ENCODE data around the gene CYBRD1.

CYBRD1 gene

DNA sequence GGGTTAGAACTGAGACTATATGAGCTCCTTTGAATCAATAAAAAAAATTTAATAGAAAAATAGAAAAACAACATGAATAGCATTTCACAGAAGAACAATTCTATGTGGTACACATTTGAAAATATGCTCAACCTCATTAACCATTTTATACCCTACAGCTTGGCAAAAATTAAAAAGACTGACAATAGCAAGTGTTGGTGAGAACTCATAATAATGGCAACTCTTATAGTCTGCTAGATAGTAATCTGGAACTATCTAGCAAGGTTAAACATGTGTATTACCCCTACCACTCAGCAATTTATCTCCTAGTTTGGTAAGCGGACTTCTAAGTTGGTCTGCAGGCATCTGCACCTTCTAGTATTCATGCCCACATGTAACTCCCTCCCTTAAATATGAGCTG, 67.8 kb downstream of the CYBRD1 start:
- TF ChIP-seq, protein P1, sequence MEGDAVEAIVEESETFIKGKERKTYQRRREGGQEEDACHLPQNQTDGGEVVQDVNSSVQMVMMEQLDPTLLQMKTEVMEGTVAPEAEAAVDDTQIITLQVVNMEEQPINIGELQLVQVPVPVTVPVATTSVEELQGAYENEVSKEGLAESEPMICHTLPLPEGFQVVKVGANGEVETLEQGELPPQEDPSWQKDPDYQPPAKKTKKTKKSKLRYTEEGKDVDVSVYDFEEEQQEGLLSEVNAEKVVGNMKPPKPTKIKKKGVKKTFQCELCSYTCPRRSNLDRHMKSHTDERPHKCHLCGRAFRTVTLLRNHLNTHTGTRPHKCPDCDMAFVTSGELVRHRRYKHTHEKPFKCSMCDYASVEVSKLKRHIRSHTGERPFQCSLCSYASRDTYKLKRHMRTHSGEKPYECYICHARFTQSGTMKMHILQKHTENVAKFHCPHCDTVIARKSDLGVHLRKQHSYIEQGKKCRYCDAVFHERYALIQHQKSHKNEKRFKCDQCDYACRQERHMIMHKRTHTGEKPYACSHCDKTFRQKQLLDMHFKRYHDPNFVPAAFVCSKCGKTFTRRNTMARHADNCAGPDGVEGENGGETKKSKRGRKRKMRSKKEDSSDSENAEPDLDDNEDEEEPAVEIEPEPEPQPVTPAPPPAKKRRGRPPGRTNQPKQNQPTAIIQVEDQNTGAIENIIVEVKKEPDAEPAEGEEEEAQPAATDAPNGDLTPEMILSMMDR (IDR thresholded peaks at IDR 0.05; ENCODE audit: low read depth, low read length, missing control alignments), result no peak
- DNase-seq (ENCODE audit: extremely low read depth, low read depth), result no peak
- H3K4me3 ChIP-seq (replicated peaks; ENCODE audit: low read depth, low read length), result no peak overlapping the region

DNA sequence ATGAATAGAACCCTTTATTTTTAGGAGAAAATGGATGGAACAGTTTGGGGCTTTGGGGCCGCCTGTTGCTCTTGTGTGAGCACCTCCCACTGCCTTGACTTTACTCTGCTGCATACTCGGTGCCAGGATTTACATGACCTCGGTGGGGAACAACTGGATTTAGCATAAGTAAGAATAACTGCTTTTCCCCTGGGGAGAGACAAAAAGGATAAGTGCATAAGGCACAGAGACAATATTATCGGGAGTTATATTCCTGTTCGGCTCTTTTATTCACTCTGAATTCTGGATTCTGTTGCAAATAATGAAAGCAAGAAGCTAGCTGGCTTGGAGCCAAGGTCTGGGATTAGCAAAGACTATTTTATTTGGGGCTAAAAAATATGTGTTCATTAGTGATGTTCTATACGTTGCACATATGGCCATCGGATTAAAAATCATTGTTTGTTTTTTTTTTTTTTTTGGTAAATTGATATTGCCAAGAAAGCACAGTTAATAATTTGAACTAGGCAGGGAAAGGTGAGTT, 69.8 kb downstream of the CYBRD1 start:
- H3K4me3 ChIP-seq (replicated peaks; ENCODE audit: low read depth, low read length), result no peak overlapping the region
- TF ChIP-seq, protein P1 (IDR thresholded peaks at IDR 0.05; ENCODE audit: low read depth, low read length, missing control alignments), result no peak
- no peak for DNase-seq (ENCODE audit: extremely low read depth, low read depth)

DNA sequence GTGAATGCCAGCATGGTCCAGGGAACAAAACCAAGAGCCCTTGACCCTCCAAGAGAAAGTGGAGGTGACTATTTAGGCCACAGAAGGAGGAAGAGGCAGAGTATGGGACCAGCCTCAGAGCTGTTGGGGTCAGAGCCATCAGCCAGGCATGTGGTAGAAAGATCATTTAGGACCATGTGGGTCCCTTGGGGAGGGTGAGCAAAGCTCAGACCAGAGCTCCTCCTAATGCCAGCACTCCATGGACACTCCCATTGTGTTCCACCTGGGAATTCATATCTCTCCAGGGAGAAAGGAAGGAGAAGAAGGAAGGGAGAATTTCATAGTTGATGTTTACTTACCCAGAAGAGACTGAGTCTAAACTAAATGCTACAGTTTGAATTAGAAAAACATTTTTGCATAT, 73.2 kb downstream of the CYBRD1 start:
- TF ChIP-seq, protein P1 (IDR thresholded peaks at IDR 0.05; ENCODE audit: low read depth, low read length, missing control alignments), result no peak
- no peak for DNase-seq (ENCODE audit: extremely low read depth, low read depth)

DNA sequence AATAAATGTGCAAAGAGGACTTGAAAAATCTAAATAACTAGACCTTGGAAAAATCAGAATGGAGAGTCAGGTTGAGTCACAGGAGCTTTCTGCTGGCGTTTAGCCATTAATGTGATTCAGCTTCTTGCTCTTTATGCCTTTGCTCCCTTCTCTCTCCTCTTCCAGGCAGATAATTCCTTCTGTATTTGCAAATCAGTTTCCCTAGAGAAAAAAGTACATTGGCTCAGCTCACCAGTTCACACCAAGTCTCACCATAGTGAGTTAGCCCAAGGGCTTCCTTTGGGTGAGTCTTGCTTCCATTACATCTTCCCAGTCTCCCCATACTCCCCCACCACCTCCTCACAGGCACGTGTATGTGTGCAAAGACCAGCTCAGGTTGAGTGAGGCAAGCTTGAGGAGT, 73.6 kb downstream of the CYBRD1 start:
- H3K4me3 ChIP-seq (replicated peaks; ENCODE audit: low read depth, low read length), result no peak overlapping the region
- TF ChIP-seq, protein P1 (IDR thresholded peaks at IDR 0.05; ENCODE audit: low read depth, low read length, missing control alignments), result no peak
- DNase-seq (ENCODE audit: extremely low read depth, low read depth), result peak; percentile 69

More for the DNA sequence above, 73.2 kb downstream of the CYBRD1 start:
- no peak overlapping the region for H3K4me3 ChIP-seq (replicated peaks; ENCODE audit: low read depth, low read length)

DNA sequence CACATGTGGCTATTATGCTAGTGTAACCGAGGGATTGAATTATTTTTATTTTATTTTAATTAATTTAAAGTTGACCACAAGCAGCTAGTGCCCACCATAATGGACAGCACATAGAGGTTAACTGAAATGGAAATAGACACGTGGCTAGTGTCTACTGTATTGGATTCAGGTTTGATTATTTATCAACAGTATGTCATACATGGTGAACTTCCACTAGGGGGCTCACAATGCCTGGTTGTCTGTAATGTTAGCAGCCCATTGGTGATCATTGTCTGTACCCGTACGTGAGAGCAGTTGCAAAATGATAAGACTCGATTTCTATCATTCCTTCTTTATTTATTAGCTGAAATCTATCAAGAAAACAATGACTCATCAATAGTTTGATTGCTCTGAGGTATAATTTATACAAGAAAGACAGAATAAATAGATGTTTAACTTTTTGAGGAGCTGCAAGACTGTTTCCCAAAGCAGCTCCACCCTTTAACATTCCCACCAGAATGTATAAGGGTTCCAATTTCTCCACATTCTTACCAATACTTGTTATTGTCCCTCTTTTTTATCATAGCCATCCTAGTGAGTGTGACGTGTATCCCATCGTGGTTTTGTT, 76.5 kb downstream of the CYBRD1 start:
- H3K4me3 ChIP-seq (replicated peaks; ENCODE audit: low read depth, low read length), result no peak overlapping the region
- TF ChIP-seq, protein P1 (IDR thresholded peaks at IDR 0.05; ENCODE audit: low read depth, low read length, missing control alignments), result peak; percentile 74
- DNase-seq (ENCODE audit: extremely low read depth, low read depth), result peak; percentile 49

DNA sequence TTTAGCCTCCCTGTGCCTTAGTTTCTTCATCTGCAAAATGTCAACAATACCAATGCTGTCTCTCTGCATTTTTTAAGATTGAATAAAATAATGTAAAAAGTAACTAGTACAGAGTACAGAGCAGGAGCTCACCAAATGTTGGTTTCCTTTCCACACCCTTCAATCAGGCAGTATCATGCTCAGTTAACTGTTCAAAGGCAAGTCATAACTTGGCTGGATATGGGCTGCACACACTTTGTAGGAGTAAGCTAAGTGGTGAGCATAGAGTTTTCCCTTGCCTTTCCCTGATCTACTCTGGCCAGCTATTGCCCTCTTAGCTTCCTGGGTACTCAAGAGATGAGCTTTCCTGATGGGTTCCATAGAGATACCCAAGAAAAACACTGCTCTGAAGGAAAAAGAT, 77.9 kb downstream of the CYBRD1 start:
- H3K4me3 ChIP-seq (replicated peaks; ENCODE audit: low read depth, low read length), result no peak overlapping the region
- TF ChIP-seq, protein P1 (IDR thresholded peaks at IDR 0.05; ENCODE audit: low read depth, low read length, missing control alignments), result no peak
- DNase-seq (ENCODE audit: extremely low read depth, low read depth), result no peak

DNA sequence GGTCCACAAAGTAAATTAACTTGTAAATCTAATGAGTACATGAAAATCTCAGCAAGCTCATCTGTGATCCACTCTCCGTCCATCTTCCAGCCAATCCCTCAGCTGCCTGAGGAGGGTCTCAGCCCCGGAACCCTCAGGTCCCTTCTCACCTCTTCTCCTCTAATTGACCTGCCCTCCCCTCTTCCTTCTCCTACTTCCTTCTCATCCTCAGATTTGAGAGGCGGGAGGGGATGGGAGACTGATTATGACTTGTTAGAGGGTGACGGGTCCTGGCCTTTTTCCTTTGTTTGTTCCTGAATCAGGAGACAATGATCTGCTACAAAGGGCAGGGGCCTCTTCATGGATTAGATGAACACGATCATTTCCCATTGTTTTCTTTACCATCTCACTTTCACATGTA, 80.1 kb downstream of the CYBRD1 start:
- TF ChIP-seq, protein P1 (IDR thresholded peaks at IDR 0.05; ENCODE audit: low read depth, low read length, missing control alignments), result no peak
- no peak for DNase-seq (ENCODE audit: extremely low read depth, low read depth)
- H3K4me3 ChIP-seq (replicated peaks; ENCODE audit: low read depth, low read length), result no peak overlapping the region
